Upper lobe of right lung (tissue), 1 donor: ENCODE measurements around the gene MIS18A. TPM values are rescaled to one million over a fixed set of nuclear protein-coding genes. Genes with fewer than 3 reads are reported as not detected.

ENCODE experiments used
- ATAC-seq: fragments of 200-7000 bp; cut with Tn5 transposase; one replicate; pipeline ENCODE4 v1.9.1; 2020; ENCODE audit warnings: mild to moderate bottlenecking, moderate library complexity
- DNase-seq: peaks from one replicate; pipeline ENCODE4 v3.0.0-alpha.2; 2020
- H3K27ac ChIP-seq: fragments of 200-600 bp; one replicate; pipeline ENCODE4 v1.8.0; 2022
- H3K27me3 ChIP-seq: fragments of 200-600 bp; one replicate; pipeline ENCODE4 v1.8.0; 2022; ENCODE audit warnings: mild to moderate bottlenecking
- H3K36me3 ChIP-seq: fragments of 200-600 bp; one replicate; pipeline ENCODE4 v1.8.0; 2022
- H3K4me1 ChIP-seq: fragments of 200-600 bp; one replicate; pipeline ENCODE4 v1.8.0; 2022
- H3K4me3 ChIP-seq: fragments of 200-600 bp; one replicate; pipeline ENCODE4 v1.8.0; 2022; ENCODE audit warnings: mild to moderate bottlenecking
- H3K9me3 ChIP-seq: fragments of 200-600 bp; one replicate; pipeline ENCODE4 v1.8.0; 2022
- CTCF ChIP-seq: fragments of 200-600 bp; IDR thresholded peaks from one replicate; pipeline ENCODE4 v1.8.0; 2022; ENCODE audit warnings: antibody characterized with exemption
- intact Hi-C: fragments of 100-400 bp; cut with DNase I; formaldehyde crosslinking; loops from one replicate; pipeline ENCODE4 v1.11.0; 2022
- total RNA-seq: library from RNA; stranded (reverse); fragmentation: NEBNext Ultra II Directional; extraction: Animal tissue kit (Norgen Biotek cat#: 25700); gene quantifications from one replicate; pipeline ENCODE4 v1.2.1, GENCODE V29; 2021
- donor health status: DM: no; HTN: yes; CAD: no; lungs with severe emphysema.

MIS18A gene
- total RNA-seq, 1 donor from 2014 or later: 4.0 TPM

- no peaks in the 10 kb centered on the region for H3K4me1 ChIP-seq
- no peaks in the 10 kb centered on the region for H3K36me3 ChIP-seq
- ATAC-seq: no peak
- H3K9me3 ChIP-seq: no peaks in the 10 kb centered on the region
- no peak for TF ChIP-seq CTCF
- H3K27ac ChIP-seq: no peak overlapping the region
- H3K27me3 ChIP-seq: no peaks in the 10 kb centered on the region
- intact Hi-C loops: no loop called here
- DNase-seq: no peak
- H3K4me3 ChIP-seq: no peak overlapping the region
These were observed 26.1 kb upstream of the MIS18A start for GRCh38 chr21:32304998-32305397.

DNA sequence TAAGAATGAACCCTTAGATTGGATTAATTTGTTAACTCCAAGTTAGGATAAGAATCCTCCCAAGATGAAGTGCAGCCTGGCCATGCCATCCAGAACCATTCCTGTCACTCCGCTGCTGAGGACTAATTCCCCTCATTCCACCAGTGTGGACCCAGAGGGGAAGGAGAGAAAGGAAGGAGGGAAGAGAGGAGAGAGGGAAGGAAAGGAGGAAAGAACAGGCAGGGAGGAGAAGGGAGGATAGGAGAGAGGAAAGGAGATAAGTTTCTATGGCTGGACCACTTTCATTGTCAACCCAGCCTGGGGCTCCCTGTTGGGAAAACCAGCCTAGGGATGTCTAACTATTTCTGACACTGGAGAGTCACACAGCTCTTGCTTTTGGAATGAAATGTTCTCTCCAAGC, 24.5 kb upstream of the MIS18A start:
- H3K27me3 ChIP-seq: no peaks in the 10 kb centered on the region
- no peaks in the 10 kb centered on the region for H3K36me3 ChIP-seq
- H3K27ac ChIP-seq: no peak overlapping the region
- TF ChIP-seq CTCF: no peak
- H3K9me3 ChIP-seq: no peaks in the 10 kb centered on the region
- intact Hi-C loops: no loop called here
- H3K4me3 ChIP-seq: no peak overlapping the region
- DNase-seq: no peak
- ATAC-seq: no peak
- H3K4me1 ChIP-seq: no peaks in the 10 kb centered on the region

DNA sequence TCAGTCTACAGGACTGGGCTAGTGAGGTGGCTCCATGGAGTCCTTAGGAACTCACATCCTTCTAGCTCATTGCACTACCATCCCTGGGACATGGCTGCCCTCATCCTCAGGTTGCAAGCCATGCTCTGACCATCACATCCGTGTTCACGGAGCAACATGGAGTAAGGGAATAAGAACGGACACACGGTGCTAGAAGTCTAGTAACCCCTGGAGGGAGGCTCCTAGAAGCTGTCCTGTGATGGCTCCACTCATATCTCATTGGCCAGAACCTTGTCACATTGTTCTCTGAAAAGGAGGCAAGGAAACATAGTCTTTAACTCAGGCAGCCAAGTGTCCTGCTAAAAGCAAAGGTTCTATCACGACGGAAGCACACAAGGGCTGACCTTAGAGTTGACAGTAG, 23.7 kb upstream of the MIS18A start:
- no peak for TF ChIP-seq CTCF
- ATAC-seq (no peak), DNase-seq (no peak)
- no peak overlapping the region for H3K27ac ChIP-seq
- H3K36me3 ChIP-seq: no peaks in the 10 kb centered on the region
- H3K4me3 ChIP-seq: no peak overlapping the region
- no peaks in the 10 kb centered on the region for H3K4me1 ChIP-seq
- intact Hi-C loops: no loop called here
- H3K27me3 ChIP-seq: no peaks in the 10 kb centered on the region
- H3K9me3 ChIP-seq: no peaks in the 10 kb centered on the region

- H3K4me1 ChIP-seq: no peaks in the 10 kb centered on the region
- ATAC-seq (no peak), DNase-seq (no peak)
- H3K27me3 ChIP-seq: no peaks in the 10 kb centered on the region
- no peaks in the 10 kb centered on the region for H3K36me3 ChIP-seq
- intact Hi-C loops: no loop called here
- no peak for TF ChIP-seq CTCF
- H3K9me3 ChIP-seq: no peaks in the 10 kb centered on the region
- no peak overlapping the region for H3K4me3 ChIP-seq
- no peak overlapping the region for H3K27ac ChIP-seq
These were observed 22.7 kb upstream of the MIS18A start for GRCh38 chr21:32301596-32301995.

DNA sequence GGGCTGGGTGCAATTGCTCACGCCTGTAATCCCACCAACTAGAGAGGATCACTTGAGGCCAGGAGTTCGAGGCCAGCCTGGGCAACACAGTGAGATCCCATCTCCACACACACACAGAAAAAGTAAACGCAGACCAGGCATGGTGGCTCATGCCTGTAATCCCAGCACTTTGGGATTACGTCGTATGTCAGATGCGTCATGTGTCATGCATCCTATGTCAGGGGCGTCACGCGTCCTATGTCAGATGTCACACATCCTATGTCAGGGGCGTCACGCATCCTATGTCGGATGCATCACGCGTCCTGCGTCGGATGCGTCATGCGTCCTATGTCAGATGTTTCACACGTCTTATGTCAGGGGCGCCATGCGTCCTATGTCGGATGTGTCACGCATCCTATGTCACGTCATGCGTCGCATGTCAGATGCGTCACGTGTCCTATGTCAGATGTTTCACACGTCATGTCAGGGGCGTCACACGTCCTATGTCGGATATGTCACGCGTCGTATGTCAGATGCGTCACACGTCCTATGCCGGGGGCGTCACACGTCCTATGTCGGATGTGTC, 21.4 kb upstream of the MIS18A start:
- intact Hi-C loops: no loop called here
- ATAC-seq: no peak
- Histone ChIP-seq H3K4me3 (no peak overlapping the region), H3K4me1 (no peaks in the 10 kb centered on the region), H3K9me3 (no peaks in the 10 kb centered on the region), H3K36me3 (no peaks in the 10 kb centered on the region), H3K27me3 (no peaks in the 10 kb centered on the region), H3K27ac (no peak overlapping the region)
- TF ChIP-seq CTCF: no peak
- no peak for DNase-seq

DNA sequence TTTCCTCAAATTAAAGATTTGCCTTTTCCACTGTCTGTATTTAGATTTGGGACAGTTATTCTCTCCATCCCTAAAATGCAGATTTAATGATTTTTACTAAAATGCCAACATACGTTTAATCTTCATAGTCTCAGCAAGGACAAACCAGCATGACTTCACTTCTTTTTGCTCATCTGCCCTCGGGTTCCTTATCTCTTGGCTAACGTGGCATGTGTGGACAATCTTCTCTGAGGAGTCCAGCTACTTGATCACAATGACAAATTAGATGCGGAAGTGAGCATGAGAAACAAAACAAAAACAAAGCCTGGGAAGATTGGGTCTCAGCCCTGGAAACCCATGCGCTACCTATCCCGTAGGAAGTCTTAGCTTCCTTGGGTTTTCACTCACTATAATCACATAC, 20.8 kb upstream of the MIS18A start:
- H3K9me3 ChIP-seq: no peaks in the 10 kb centered on the region
- no peak for TF ChIP-seq CTCF
- no peaks in the 10 kb centered on the region for H3K27me3 ChIP-seq
- H3K4me1 ChIP-seq: no peaks in the 10 kb centered on the region
- H3K36me3 ChIP-seq: no peaks in the 10 kb centered on the region
- intact Hi-C loops: no loop called here
- no peak overlapping the region for H3K4me3 ChIP-seq
- no peak for ATAC-seq
- no peak for DNase-seq
- no peak overlapping the region for H3K27ac ChIP-seq
